Tibial nerve (tissue), 4 donors: Measurements from ENCODE around the gene CTBP2. TPM values are rescaled to one million over a fixed set of nuclear protein-coding genes. Genes with fewer than 3 reads are reported as not detected.
A peak's percentile ranks its signal among the peaks of the same experiment; 100 is the strongest.

ENCODE experiments used
- DNase-seq, 2 donors: peaks; one replicate each; pipeline ENCODE4 v3.0.0-alpha.2; 2019; ENCODE audit warnings: low spot score in 2 of 2
- H3K27ac ChIP-seq, 4 donors: fragments of 200-600 bp; sonication (generic) in 3 of 4; one replicate each; pipeline ENCODE4 v1.5.1; 2017 to 2019; ENCODE audit warnings: mild to moderate bottlenecking in 1 of 4
- H3K27me3 ChIP-seq, 2 donors: fragments of 200-600 bp; sonication (generic) in 1 of 2; one replicate each; pipeline versions ENCODE4 v1.5.1 to v1.6.0; 2017 to 2019
- H3K36me3 ChIP-seq, 3 donors: fragments of 200-600 bp; sonication (generic); one replicate each; pipeline ENCODE4 v1.5.1; 2018 to 2019
- H3K4me1 ChIP-seq, 4 donors: fragments of 200-600 bp; sonication (generic) in 3 of 4; one replicate each; pipeline ENCODE4 v1.5.1; 2017 to 2019
- H3K4me3 ChIP-seq, 4 donors: fragments of 200-600 bp; sonication (generic) in 3 of 4; one replicate each; pipeline ENCODE4 v1.5.1; 2017 to 2019; ENCODE audit warnings: mild to moderate bottlenecking in 1 of 4, moderate library complexity in 1 of 4
- H3K9me3 ChIP-seq, 4 donors: fragments of 200-600 bp; sonication (generic) in 3 of 4; one replicate each; pipeline ENCODE4 v1.5.1; 2017 to 2019
- EP300 ChIP-seq, 2 donors: sonication (generic); formaldehyde crosslinking; IDR thresholded peaks; one replicate each; pipeline ENCODE4 v1.6.1; 2017; ENCODE audit warnings: antibody characterized with exemption in 2 of 2, mild to moderate bottlenecking in 1 of 2
- POLR2A ChIP-seq, 2 donors: fragments of 450-650 bp; IDR thresholded peaks; one replicate each; pipeline ENCODE4 v1.6.1; 2017; ENCODE audit warnings: antibody characterized with exemption in 2 of 2, mild to moderate bottlenecking in 2 of 2, moderate library complexity in 2 of 2
- WGBS, 2 donors: methylation state at CpG; one replicate each; pipeline ENCODE4 v1.1.5; 2018; 5-methylcytosine and 5-hydroxymethylcytosine counted together
- total RNA-seq, 4 donors: library from RNA; depleted of rRNA; stranded (reverse); fragments of >200 nt; gene quantifications; one replicate each; pipeline ENCODE4 v1.1.0, GENCODE V29; 2016
- TF ChIP-seq, protein P1 (sequence below), 5 experiments: fragments of 200-600 bp in 3 of 5; fragments of 450-650 bp in 2 of 5; sonication (generic) in 3 of 5; IDR thresholded peaks; one replicate each; pipeline ENCODE4 v1.5.1; 2016 to 2019; ENCODE audit warnings: antibody characterized with exemption in 5 of 5, mild to moderate bottlenecking in 3 of 5, moderate library complexity in 2 of 5

Gene CTBP2
- total RNA-seq, 4 donors from 2014 or later: 40.4 to 97.9 (median 62.3) TPM

DNA sequence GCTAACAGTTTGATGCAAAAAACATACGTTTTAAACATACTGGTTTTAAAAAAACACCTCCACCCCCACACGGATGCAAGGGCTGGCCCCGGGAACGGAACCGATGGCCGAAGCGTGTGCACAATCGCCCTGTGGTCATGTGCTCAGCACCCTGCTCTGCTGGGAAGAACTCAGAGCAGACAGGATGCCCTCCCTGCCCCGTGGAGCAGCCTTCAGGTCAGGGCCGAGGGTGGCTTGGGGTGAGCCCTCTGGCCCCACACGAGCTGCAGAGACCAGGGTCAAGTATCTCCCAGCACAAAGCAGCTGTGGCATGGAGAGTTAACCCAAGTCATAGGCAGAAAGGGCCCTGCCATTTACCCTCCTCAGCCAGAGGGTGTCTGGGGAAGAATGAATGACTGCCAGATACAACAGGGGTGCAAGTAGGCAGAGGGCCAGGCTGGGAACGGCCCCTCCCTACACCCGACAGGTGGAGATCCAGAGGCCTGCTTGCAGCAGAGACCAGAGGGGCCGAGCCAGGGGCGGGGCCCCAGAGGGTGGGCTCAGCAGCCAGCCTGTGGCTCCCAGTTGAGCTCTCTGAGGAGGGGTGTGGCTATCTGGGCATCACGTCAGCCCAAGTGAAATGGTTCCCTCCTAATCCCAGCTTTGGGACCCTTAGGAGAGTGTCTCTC, 161.6 kb downstream of the CTBP2 start:
- WGBS, 2 donors: 75% methylated on average over 12 to 15 of the region's 16 CpGs
- Histone ChIP-seq H3K4me1 (peaks cover 3 to 61% (median 39%) of the 10 kb centered on the region in 4 donors), H3K27ac (peak overlapping the region in 3 of 4 donors; percentile 4 to 84 (median 65)), H3K4me3 (no peak overlapping the region), H3K27me3 (no peaks in the 10 kb centered on the region), H3K9me3 (no peaks in the 10 kb centered on the region), H3K36me3 (peaks cover 0 to 58% (median 7%) of the 10 kb centered on the region in 3 donors)
- TF ChIP-seq EP300 (IDR thresholded peaks at IDR 0.05) (no peak), POLR2A (IDR thresholded peaks at IDR 0.05) (no peak)
- TF ChIP-seq, protein P1, sequence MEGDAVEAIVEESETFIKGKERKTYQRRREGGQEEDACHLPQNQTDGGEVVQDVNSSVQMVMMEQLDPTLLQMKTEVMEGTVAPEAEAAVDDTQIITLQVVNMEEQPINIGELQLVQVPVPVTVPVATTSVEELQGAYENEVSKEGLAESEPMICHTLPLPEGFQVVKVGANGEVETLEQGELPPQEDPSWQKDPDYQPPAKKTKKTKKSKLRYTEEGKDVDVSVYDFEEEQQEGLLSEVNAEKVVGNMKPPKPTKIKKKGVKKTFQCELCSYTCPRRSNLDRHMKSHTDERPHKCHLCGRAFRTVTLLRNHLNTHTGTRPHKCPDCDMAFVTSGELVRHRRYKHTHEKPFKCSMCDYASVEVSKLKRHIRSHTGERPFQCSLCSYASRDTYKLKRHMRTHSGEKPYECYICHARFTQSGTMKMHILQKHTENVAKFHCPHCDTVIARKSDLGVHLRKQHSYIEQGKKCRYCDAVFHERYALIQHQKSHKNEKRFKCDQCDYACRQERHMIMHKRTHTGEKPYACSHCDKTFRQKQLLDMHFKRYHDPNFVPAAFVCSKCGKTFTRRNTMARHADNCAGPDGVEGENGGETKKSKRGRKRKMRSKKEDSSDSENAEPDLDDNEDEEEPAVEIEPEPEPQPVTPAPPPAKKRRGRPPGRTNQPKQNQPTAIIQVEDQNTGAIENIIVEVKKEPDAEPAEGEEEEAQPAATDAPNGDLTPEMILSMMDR (IDR thresholded peaks at IDR 0.05): no peak
- DNase-seq: no peak

DNA sequence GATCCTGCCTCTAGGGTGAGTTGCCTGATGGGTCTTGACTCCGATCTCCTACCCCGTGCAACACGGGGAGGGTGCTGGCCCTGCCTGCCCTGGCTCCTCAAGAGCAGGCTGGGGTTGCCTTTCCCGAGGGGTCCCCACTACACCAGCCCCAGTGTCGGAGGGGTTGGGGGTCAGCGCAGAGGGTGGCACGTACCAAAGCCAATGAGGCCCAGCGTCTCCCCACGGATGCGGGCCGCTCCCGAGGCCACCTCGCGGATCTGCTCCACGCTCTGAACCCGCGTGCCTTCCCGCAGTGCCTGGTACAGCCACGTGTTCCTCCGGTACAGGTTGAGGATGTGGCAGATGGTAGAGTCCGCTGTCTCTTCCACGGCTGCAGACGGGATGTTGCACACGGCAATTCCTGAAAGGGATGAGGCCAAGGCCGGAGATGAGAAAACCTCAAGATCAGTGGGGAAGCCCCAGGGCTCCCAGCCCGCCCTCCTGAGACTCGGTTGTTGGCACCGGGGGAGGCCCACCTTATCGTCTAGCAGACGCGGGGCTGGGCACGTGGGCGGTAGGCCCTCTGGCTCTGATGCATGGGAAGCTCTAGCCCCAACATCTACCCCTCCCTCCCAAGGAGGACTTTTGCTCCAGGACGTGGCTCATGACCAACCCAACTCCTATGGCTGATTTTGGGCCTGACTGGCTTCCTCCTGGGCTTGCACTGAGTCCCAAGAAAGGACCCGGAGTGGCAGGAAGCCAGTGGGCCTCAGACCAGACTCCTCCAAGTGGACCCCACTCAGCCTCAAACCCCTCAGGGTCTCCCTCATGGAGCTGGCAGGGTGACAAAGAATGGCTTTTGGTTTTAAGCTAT, 162.4 kb downstream of the CTBP2 start:
- H3K4me1 ChIP-seq: peaks cover 3 to 59% (median 40%) of the 10 kb centered on the region in 4 donors

DNA sequence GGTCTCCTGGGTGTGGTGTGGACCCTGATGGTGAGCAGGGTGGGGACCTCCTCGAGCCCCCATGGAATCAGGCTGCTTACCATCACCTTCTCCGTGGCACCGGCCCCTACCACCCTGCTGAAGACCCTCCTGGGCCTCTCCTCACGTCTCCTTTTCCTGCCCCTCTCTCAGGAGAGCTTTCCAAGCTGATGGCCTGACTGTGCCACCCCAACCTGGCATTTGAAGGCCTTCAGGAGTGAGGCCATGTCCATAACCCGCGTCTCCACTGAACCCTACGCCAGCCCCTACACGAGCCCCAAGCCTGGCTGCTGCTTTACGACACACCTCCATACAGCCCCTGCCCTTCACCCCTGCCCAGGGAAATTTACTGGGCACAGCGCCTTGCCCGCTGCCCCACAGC, 163.1 kb downstream of the CTBP2 start:
- 98% methylated on average over 11 of the region's 11 CpGs for WGBS, 2 donors
- H3K4me1 ChIP-seq: peaks cover 3 to 59% (median 41%) of the 10 kb centered on the region in 4 donors

More for the DNA sequence above, 162.4 kb downstream of the CTBP2 start:
- Histone ChIP-seq H3K27ac (peak overlapping the region in 2 of 4 donors; percentile 65 to 84), H3K4me3 (no peak overlapping the region), H3K27me3 (no peaks in the 10 kb centered on the region), H3K36me3 (peaks cover 0 to 63% (median 7%) of the 10 kb centered on the region in 3 donors), H3K9me3 (no peaks in the 10 kb centered on the region)
- TF ChIP-seq EP300 (IDR thresholded peaks at IDR 0.05) (no peak), POLR2A (IDR thresholded peaks at IDR 0.05) (no peak)
- TF ChIP-seq, protein P1 (IDR thresholded peaks at IDR 0.05): no peak
- no peak for DNase-seq
- WGBS, 2 donors: 81 to 86% methylated on average over 33 to 35 of the region's 35 CpGs

DNA sequence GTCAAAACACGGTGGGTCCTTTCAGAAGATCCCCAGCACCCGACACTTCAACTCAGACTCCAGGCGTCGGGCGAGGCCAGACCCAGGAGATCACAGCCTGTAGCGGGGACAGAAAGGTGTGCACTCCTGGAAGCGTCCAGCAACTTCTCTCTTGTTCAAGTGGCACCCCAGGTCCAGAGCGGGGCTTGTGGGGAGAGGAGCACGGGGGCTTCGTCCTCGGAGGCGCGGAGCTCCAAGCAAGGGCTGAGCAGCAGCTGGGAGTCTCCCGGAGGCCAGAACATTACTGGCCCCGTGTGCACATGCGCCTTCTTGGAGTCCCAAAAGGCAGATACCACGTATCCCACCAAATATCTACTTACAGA, 163.5 kb downstream of the CTBP2 start:
- H3K4me3 ChIP-seq: no peak overlapping the region
- no peak for TF ChIP-seq EP300 (IDR thresholded peaks at IDR 0.05)
- TF ChIP-seq, protein P1 (IDR thresholded peaks at IDR 0.05): no peak
- TF ChIP-seq POLR2A (IDR thresholded peaks at IDR 0.05): no peak
- 94 to 97% methylated on average over 17 of the region's 17 CpGs for WGBS, 2 donors
- H3K9me3 ChIP-seq: no peaks in the 10 kb centered on the region
- DNase-seq: no peak
- H3K27me3 ChIP-seq: no peaks in the 10 kb centered on the region
- peaks cover 0 to 64% (median 0%) of the 10 kb centered on the region in 3 donors for H3K36me3 ChIP-seq
- no peak overlapping the region for H3K27ac ChIP-seq
- H3K4me1 ChIP-seq: peaks cover 3 to 59% (median 36%) of the 10 kb centered on the region in 4 donors

More for the DNA sequence above, 163.1 kb downstream of the CTBP2 start:
- TF ChIP-seq EP300 (IDR thresholded peaks at IDR 0.05): no peak
- TF ChIP-seq, protein P1 (IDR thresholded peaks at IDR 0.05): no peak
- no peak for TF ChIP-seq POLR2A (IDR thresholded peaks at IDR 0.05)
- Histone ChIP-seq H3K4me3 (no peak overlapping the region), H3K36me3 (peaks cover 0 to 63% (median 2%) of the 10 kb centered on the region in 3 donors), H3K27ac (no peak overlapping the region), H3K27me3 (no peaks in the 10 kb centered on the region), H3K9me3 (no peaks in the 10 kb centered on the region)
- no peak for DNase-seq
